GM21529 (cell line): ENCODE data around the gene FMN2.

ENCODE experiments used
- ATAC-seq: cut with Tn5 transposase; IDR thresholded peaks from one replicate; pipeline ENCODE4 v1.9.1; 2021; ENCODE audit not compliant: unreplicated experiment

The FMN2 gene

GRCh38 chr1:240478536-240478935 lies 386.9 kb downstream of the FMN2 start:
- no peak for ATAC-seq

- ATAC-seq: no peak
These were observed 393.2 kb downstream of the FMN2 start for GRCh38 chr1:240484804-240485443.

DNA sequence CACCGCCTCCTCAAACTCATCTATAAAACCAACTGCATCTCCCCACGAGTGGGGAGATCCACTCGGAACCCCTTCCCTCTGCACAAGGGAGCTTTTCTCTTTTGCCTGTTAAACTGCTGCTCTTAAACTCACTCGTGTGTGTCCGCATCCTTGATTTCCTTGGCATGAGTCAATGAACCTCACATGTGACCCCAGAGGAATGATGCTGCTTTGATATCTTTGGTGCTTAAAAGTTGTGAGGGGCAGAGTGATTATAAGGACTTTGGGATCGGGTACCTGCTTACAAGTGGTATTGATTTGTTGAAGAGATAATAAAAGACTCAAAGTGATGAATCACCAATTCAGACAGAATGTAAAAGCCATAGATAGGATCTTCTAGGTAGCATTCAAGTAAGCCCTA lies 394.9 kb downstream of the FMN2 start:
- no peak for ATAC-seq

DNA sequence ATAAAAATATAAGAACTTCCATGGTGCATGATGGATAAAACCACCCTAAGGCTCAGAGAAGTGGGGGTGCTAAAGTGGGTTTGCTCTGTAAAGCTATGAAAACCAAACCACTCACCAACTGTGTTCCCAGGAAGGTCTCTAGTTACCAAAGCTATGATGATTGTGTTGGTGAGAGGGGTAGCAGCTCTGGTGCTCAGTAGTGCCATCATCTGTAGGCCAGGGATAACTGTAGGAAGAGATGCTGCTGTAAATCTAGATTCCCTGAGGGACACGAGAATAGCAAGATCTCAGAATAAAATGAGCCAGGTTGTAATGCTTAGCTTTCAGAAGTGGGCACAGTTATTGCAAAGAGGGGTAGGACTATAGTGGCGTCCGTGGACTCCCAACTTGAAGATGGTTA lies 395.8 kb downstream of the FMN2 start:
- ATAC-seq: no peak

- no peak for ATAC-seq
These were observed 399.5 kb downstream of the FMN2 start for GRCh38 chr1:240491156-240491555.

DNA sequence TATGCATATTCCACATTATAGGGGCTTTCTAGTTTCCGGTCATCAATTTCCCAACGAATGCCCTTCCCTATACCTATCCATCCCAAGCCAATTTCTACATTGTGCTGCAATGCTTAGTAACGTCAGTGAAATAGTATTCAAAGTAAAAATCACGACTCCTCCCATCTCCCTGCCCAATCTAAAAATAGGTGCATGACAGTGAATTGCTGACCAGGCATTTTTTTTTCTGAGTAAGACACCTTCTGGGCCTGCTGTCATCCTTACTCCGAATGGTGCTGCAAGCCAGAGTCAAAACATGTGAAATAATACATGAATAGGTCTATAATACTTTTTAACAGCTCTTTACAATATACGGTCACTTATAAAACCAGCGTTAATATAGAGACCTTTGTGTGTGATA lies 400.1 kb downstream of the FMN2 start:
- ATAC-seq: no peak

DNA sequence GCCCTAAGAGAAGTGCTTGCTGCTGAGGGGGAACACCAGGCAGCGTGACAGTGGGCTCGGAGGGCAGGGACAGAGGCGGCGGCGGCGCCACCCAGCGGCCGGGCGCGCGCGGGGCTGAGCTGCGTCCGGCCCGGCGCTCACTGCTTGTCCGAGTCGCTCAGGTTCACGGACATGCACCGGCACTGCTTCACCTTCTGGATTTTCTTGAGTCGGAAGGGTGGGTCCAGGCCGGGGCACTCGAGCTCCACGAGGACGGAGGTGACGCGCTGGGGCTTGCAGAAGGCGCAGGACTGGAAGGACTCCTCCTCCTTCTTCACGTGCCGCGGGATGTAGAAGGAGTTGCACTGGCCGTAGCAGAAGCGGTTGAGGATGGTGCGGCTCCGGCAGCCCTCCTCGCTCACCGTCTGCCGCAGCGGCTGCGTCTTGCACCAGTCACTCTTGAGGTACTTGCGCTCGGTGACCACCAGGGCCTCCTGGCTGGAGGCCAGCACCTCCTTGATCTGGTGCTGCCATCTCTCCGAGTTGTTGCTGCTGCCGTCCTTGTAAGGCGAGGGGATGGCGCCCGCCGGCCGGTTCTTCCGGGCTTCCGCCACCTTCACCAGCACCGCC lies 401.3 kb downstream of the FMN2 start:
- ATAC-seq: no peak

- no peak for ATAC-seq
These were observed 403.9 kb downstream of the FMN2 start for GRCh38 chr1:240495601-240496000.

- no peak for ATAC-seq
These were observed 404.7 kb downstream of the FMN2 start for GRCh38 chr1:240496356-240496755.

DNA sequence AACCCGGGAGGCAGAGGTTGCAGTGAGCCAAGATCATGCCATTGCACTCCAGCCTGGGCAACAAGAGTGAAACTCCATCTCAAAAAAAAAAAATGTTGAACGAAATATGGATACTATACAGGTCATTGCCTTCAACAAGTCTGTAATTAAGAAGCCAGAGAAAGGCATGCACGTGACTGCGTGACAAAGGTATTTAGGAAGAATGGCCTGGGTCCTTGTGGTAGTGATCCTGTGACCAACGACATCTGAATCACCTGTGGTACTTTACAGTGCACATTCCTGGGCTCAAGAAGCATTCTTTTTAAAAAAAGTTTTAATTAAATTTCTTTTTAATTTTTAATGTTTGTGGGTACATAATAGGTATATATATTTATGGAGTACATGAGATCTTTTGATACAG lies 405.3 kb downstream of the FMN2 start:
- no peak for ATAC-seq

DNA sequence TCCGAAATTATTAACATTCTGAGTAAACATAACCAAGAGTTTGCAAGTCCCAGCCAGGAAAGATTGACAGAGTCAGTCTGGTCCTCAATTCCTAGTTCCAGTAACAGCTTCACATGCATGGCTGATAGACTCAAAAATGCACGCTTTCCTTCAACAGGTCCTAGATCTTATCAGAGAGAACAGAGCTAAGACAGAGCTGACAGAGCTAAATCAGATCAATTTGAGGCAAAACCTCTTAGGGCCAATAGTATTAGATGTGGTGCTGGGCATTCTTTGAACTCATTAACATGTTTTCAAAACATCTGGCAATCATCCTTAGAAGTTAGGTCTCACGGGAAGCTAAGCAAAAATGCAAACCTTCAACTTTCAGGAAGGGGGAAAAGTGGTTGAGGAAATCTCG lies 406.2 kb downstream of the FMN2 start:
- ATAC-seq: no peak

DNA sequence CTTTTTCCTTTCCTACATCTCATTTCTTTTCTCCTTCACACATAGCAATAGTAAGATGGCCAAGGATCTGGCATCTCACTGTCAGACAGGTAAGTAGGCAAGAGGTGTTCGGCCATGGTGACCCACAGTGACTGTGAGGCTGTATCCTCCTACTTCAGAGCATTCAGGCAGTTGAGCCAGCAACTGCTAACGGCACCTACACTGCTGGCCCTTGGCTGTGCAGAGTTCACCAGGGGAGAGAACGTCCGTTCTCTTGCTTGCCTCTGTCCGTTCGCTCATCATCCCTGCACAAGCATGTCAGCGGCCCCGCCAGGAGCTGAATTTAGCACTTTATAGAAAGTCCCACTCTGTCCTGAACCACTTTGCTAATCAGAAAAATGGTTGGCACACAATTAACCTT lies 406.7 kb downstream of the FMN2 start:
- ATAC-seq: no peak

- ATAC-seq: no peak
These were observed 407.3 kb downstream of the FMN2 start for GRCh38 chr1:240499012-240499411.

- ATAC-seq: no peak
These were observed 409.0 kb downstream of the FMN2 start for GRCh38 chr1:240500647-240501046.

DNA sequence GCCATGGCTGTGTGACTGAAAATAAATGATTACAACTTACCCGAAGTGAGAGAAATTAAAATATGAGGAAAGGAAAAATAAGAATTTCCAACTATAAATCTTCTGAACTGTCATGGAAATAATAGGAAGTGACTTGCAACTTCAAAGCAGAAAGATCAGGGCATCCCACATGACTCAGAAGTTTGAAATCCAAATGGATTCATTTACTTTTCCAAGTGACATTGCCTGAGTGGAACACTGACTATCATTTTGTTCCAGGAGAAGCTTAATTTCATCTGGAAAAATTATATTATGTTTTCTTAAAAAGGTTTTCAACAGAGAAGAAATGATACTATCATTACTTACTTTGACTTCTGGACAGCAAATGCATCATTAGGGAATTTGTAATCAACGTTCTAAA lies 409.4 kb downstream of the FMN2 start:
- no peak for ATAC-seq

GRCh38 chr1:240503036-240503435 lies 411.4 kb downstream of the FMN2 start:
- ATAC-seq: no peak

- no peak for ATAC-seq
These were observed 411.9 kb downstream of the FMN2 start for GRCh38 chr1:240503558-240503957.

DNA sequence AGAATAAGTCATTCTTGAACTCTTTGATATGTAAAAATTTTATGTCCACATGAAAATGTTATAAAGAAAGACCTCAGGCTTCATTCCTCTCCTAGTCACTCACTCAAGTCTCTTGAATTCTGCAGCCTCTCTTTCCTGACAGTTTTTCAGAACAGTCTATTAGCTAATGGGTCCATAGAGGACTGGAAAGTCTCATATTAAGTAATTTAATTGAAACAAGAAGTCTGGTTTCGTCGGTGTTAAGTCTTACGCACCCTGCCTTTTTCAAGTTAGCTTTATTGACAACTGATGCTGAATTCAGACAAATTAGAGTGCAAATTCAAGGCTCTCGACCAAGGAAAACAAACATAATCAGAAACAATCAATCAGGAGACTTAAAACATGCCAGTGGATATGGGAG lies 414.5 kb downstream of the FMN2 start:
- ATAC-seq: no peak

- no peak for ATAC-seq
These were observed 416.5 kb downstream of the FMN2 start for GRCh38 chr1:240508201-240508600.

DNA sequence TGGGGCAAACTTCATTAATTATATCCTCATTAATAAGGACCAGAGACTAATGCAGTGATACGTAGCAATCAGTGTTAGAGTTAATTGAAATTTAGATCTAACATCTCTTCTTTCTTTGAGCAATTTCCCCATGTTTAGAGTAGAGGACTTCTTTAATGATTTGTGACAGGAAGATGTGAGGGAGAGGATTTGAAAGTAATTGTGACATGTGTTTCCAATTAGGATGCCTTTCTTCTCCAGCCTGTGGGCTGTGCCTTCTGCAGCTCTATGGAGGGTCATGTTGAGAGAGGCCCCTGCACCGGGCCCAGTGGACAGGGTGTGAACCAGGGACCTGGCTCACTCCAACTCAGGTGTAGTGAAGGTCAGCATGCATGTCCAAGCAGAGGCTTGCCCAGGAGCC lies 417.3 kb downstream of the FMN2 start:
- no peak for ATAC-seq

GRCh38 chr1:240511789-240512188 lies 420.1 kb downstream of the FMN2 start:
- ATAC-seq: no peak

DNA sequence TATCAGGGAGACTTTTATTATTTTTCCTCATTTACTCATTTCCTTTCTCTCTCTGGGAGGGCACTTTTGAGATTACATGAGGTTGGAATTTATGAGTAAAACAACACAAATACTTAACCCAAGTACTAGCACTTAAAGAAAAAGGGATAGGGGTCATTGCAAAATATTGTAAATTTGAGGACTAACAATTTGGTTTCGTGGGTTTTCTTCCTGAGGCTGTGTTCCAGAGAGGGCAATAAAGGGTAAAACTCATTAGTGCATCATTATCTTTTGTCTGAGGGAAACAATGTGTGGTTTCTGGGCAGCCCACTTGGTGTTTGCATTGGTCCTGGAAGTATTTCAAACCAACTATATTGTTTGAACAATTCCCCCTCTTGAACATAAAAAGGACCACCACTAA lies 423.8 kb downstream of the FMN2 start:
- ATAC-seq: no peak

- ATAC-seq: no peak
These were observed 424.4 kb downstream of the FMN2 start for GRCh38 chr1:240516069-240516468.
